ENCODE data around the gene GRM7. TPM values are rescaled to one million over a fixed set of nuclear protein-coding genes. Genes with fewer than 3 reads are reported as not detected.

Gene GRM7
- total RNA-seq, 4 donors from 2014 or later: 0.39 TPM; not detected in 3

DNA sequence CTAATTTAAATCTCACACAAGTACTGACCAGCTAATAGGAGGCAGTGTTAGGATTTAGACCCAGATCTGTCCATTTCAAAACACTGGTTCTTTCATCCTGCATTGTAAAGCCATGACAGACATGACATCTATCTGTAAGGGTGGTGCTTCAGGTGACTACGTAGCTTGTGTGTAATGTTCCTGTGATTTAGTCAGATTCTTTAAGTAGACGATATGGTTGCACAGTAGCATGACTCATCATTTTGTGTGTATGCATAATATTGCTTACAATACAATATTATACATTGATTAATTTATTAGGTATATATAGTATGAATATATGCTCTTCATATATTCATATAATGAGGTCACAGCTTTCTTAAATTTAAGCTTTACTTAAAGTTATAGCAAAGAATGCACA lies 628.5 kb downstream of the GRM7 start:
- no peaks in the 10 kb centered on the region for H3K36me3 ChIP-seq
- H3K4me3 ChIP-seq: no peak overlapping the region
- peaks cover 0 to 11% (median 6%) of the 10 kb centered on the region in 4 donors for H3K9me3 ChIP-seq
- TF ChIP-seq, protein P1, sequence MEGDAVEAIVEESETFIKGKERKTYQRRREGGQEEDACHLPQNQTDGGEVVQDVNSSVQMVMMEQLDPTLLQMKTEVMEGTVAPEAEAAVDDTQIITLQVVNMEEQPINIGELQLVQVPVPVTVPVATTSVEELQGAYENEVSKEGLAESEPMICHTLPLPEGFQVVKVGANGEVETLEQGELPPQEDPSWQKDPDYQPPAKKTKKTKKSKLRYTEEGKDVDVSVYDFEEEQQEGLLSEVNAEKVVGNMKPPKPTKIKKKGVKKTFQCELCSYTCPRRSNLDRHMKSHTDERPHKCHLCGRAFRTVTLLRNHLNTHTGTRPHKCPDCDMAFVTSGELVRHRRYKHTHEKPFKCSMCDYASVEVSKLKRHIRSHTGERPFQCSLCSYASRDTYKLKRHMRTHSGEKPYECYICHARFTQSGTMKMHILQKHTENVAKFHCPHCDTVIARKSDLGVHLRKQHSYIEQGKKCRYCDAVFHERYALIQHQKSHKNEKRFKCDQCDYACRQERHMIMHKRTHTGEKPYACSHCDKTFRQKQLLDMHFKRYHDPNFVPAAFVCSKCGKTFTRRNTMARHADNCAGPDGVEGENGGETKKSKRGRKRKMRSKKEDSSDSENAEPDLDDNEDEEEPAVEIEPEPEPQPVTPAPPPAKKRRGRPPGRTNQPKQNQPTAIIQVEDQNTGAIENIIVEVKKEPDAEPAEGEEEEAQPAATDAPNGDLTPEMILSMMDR (IDR thresholded peaks at IDR 0.05): no peak
- intact Hi-C loops (cut with DNase I): no loop called here
- no peak overlapping the region for H3K27ac ChIP-seq (replicated peaks in 1 of 4)
- H3K4me1 ChIP-seq: no peaks in the 10 kb centered on the region
- H3K27me3 ChIP-seq: no peaks in the 10 kb centered on the region
- DNase-seq (ENCODE audit: extremely low spot score): no peak
- 92% methylated on average over 2 of the region's 2 CpGs for WGBS

DNA sequence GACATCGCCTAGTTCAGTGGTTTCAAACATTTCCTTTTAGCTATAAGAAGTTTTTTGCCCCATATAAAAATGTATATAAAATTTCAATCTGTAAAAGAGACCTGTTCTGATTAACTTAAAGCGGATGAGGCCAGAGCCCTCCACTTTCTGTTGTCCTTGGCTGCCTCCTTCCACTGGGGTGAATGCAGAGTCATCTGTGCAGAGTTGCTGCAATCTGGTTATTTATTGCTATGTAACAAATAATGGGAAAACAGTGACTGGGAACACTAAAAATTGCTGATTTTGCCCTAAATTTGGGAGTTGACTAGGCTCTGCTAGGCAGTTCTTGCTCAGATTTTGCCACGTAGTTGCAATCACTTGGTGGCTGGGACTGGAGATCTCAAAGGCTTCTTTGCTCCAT lies 637.8 kb downstream of the GRM7 start:
- no peaks in the 10 kb centered on the region for H3K4me1 ChIP-seq
- no peak overlapping the region for H3K4me3 ChIP-seq
- intact Hi-C loops (cut with DNase I): no loop called here
- TF ChIP-seq EP300 (IDR thresholded peaks at IDR 0.05) (no peak), POLR2AphosphoS5 (IDR thresholded peaks at IDR 0.05) (no peak)
- TF ChIP-seq, protein P1 (IDR thresholded peaks at IDR 0.05): no peak
- peaks cover 0 to 9% (median 6%) of the 10 kb centered on the region in 4 donors for H3K9me3 ChIP-seq
- WGBS: 92% methylated on average over 3 of the region's 3 CpGs
- no peak overlapping the region for H3K27ac ChIP-seq (replicated peaks in 1 of 4)
- H3K27me3 ChIP-seq: no peaks in the 10 kb centered on the region
- no peaks in the 10 kb centered on the region for H3K36me3 ChIP-seq
- no peak for DNase-seq (ENCODE audit: extremely low spot score)

DNA sequence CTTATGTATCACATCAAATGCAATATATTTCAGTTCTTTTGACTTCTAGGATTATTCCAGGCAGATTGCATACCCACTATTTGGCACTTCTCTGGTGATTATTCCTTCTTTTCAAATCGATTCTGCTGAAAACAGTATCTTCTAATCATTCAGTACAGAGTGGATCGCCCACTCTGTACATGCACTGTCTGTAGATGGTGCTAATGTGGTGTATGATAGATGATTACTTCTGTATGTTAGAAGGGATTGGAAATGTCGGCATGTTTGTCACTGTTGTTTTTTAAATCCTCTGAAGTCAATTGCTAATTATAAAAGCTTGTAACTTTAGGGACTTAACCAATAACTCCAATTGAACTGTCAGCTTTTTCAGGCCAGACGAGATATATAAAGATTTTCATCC lies 642.5 kb downstream of the GRM7 start:
- H3K36me3 ChIP-seq: no peaks in the 10 kb centered on the region
- H3K4me3 ChIP-seq: no peak overlapping the region
- H3K9me3 ChIP-seq: no peaks in the 10 kb centered on the region
- no peak overlapping the region for H3K27ac ChIP-seq (replicated peaks in 1 of 4)
- intact Hi-C loops (cut with DNase I): no loop called here
- TF ChIP-seq POLR2AphosphoS5 (IDR thresholded peaks at IDR 0.05) (no peak), POLR2A (IDR thresholded peaks at IDR 0.05; ENCODE audit: low read depth) (no peak), EP300 (IDR thresholded peaks at IDR 0.05) (no peak)
- TF ChIP-seq, protein P1 (IDR thresholded peaks at IDR 0.05): no peak
- no peaks in the 10 kb centered on the region for H3K27me3 ChIP-seq
- whole genome bisulfite sequencing: 90% methylated on average over 4 of the region's 4 CpGs
- no peak for DNase-seq (ENCODE audit: extremely low spot score)
- peaks cover 0 to 10% (median 3%) of the 10 kb centered on the region in 4 donors for H3K4me1 ChIP-seq

DNA sequence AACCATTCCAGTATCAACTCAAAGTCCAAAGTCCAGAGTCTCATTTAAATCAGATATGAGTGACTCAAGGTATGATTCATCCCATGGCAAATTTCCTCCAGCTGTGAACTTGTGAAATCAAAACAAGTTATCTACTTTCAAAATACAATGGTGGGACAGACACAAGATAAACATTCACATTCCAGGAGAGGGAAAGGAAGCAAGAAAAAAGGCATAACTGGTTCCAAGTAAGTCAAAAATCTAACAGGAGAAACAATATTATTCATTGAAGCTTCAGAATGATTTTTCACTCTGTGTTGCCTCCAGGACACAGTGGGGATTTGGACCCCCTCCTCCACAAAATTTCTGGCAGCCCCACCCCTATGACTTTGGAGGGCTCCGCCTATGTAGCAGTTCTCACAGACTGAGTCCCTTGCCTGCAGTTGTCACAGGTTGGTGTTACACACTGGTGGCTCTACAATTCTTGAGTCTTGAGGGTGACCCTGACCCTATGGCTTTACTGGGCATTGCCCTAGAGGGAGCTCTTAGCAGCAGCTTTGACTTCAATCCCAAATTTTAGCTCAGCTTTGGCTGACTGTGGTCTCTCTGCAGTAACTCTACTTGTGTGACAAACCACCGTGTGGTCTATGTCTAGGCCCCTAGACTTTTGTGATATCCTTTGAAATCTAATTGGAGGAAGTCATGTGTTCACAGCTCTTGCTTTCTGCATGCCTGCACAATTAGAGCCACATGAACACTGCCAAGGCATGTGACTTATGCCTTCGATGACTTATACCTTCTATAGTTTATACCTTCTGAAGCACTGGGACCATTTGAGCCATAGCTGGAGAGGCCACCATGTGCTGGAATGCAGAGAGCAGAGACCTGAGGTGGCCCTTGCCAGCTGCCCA lies 644.2 kb downstream of the GRM7 start:
- 77% methylated on average over 3 of the region's 3 CpGs for WGBS
- DNase-seq (ENCODE audit: extremely low spot score): no peak

DNA sequence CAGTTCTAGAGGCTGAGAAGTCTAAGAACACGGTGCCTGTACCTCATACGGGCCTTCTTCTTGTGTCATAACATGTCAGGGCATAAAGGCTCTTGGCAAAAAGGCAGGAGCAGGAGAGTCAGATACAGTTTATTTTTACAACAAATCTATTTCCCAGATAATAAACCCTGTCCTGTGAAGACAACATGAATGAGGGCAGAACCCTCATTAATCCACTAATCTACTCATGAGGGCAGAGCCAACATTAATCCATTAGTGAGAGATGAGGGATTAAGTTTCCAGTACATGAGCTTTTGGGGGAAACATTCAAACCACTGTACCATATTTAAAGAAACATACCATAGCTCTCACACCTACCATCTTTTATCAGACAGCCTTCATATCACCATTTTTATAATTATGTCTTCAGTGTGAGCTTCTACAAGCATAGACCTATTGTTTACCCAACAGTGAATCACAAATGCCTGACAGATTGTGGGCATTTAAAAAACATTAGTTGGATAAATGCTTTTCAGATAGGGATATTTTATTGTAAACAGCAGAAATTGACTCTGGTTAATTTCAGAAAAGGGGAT lies 645.8 kb downstream of the GRM7 start:
- intact Hi-C loops (cut with DNase I): no loop called here
- 70% methylated on average over 2 of the region's 2 CpGs for WGBS
- H3K27ac ChIP-seq (replicated peaks in 1 of 4): no peak overlapping the region
- DNase-seq (ENCODE audit: extremely low spot score): no peak
- H3K36me3 ChIP-seq: no peaks in the 10 kb centered on the region
- TF ChIP-seq, protein P1 (IDR thresholded peaks at IDR 0.05): no peak
- TF ChIP-seq EP300 (IDR thresholded peaks at IDR 0.05): no peak
- no peak for TF ChIP-seq POLR2AphosphoS5 (IDR thresholded peaks at IDR 0.05)
- TF ChIP-seq POLR2A (IDR thresholded peaks at IDR 0.05; ENCODE audit: low read depth): no peak
- no peaks in the 10 kb centered on the region for H3K27me3 ChIP-seq
- peaks cover 0 to 19% (median 3%) of the 10 kb centered on the region in 4 donors for H3K4me1 ChIP-seq
- H3K9me3 ChIP-seq: no peaks in the 10 kb centered on the region
- H3K4me3 ChIP-seq: no peak overlapping the region

More for the DNA sequence above, 644.2 kb downstream of the GRM7 start:
- Histone ChIP-seq H3K9me3 (no peaks in the 10 kb centered on the region), H3K36me3 (no peaks in the 10 kb centered on the region), H3K27ac (replicated peaks in 1 of 4) (peak overlapping the region in 1 of 4 donors; percentile 25), H3K4me3 (no peak overlapping the region), H3K4me1 (peaks cover 0 to 10% (median 3%) of the 10 kb centered on the region in 4 donors), H3K27me3 (no peaks in the 10 kb centered on the region)
- intact Hi-C loops (cut with DNase I): no loop called here
- TF ChIP-seq POLR2A (IDR thresholded peaks at IDR 0.05; ENCODE audit: low read depth) (no peak), POLR2AphosphoS5 (IDR thresholded peaks at IDR 0.05) (peak in 1 of 2 donors; percentile 49)

Data from esophagus muscularis mucosa (tissue), 4 donors.